ENCODE results near the gene RIMBP2. TPM values are rescaled to one million over a fixed set of nuclear protein-coding genes. Genes with fewer than 3 reads are reported as not detected.

RIMBP2 gene
- total and polyA plus RNA-seq, 2 experiments from 2014 or later, result not detected

- Histone ChIP-seq H2AFZ (no peak overlapping the region), H3K9ac (no peak overlapping the region), H3F3A (ENCODE audit: insufficient read depth) (no peaks in the 10 kb centered on the region), H3K4me3 (no peak overlapping the region), H3K9me3 (ENCODE audit: low read depth) (no peaks in the 10 kb centered on the region), H3K36me3 (ENCODE audit: low read depth) (no peaks in the 10 kb centered on the region), H4K20me1 (ENCODE audit: insufficient read depth) (no peaks in the 10 kb centered on the region), H3K27ac (no peak overlapping the region), H3K9me2 (ENCODE audit: insufficient read depth) (no peaks in the 10 kb centered on the region), H3K79me2 (ENCODE audit: insufficient read depth) (no peaks in the 10 kb centered on the region), H3K4me2 (ENCODE audit: unreplicated experiment) (no peak overlapping the region), H3K27me3 (replicated peaks; ENCODE audit: insufficient read depth) (no peaks in the 10 kb centered on the region), H3K4me1 (ENCODE audit: insufficient read depth) (no peaks in the 10 kb centered on the region)
- WGBS, 2 experiments (ENCODE audit: low coverage in 1 of 2, low lambda C conversion rate in 2 of 2, missing lambda C conversion rate in 2 of 2), result 30 to 35% methylated on average over 10 of the region's 10 CpGs
- no peak for DNase-seq
- in situ Hi-C loops (cut with MboI), result no loop called here
- TF ChIP-seq EZH2phosphoT487 (IDR thresholded peaks at IDR 0.05; ENCODE audit: insufficient read depth, low read depth) (no peak), EZH2 (IDR thresholded peaks at IDR 0.05; ENCODE audit: insufficient read depth, poor library complexity, severe bottlenecking) (no peak)
Observed at GRCh38 chr12:130669205-130669557, 46.9 kb downstream of the RIMBP2 start.

DNA sequence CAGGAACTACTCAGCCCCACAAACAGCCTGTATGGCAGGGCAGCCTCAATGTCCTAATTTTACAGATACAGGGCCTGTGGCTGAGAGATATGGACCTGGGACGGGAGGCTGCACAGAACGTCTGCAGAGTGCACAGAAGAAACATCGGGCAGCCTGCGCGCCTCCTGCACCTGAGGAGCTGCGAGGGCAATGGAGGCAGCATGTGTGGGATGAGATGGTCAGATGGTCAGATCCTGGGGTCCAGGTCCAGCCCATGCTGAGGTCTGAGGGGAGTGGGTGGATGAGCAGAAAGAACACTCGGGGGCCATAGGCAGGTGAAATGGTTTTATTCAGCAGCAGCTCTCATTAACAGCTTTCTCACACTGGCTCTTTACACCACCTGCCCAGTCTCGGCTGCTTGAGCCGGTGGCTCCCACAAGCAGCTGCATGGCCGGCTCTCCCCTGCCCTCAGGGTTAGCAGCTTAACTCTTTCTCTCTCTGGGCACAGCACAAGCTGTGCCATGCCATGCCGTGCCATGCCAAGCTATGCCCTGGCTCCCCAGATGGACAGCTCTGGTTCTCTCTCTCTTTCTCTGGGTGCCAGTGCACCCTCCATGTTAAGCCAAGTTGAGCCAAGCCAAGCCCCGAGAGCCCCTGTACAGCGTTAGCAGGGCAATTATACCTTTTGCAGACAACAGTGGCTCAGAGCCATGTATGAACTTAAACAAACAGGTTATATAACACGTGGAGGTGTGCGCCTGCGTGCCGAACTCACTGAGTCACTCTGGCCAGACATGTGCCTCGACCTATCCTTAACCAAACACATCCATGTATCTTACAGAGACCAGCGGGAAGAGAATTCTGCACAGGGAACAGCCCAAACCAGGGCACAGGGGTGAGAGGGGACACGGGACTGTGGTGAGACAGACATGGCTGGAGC, 47.6 kb downstream of the RIMBP2 start:
- WGBS, 2 experiments (ENCODE audit: low coverage in 1 of 2, low lambda C conversion rate in 2 of 2, missing lambda C conversion rate in 2 of 2), result 52 to 54% methylated on average over 20 of the region's 20 CpGs
- in situ Hi-C loops (cut with MboI), result no loop called here
- no peaks in the 10 kb centered on the region for H3K9me2 ChIP-seq (ENCODE audit: insufficient read depth)
- H3K27ac ChIP-seq, result no peak overlapping the region
- H3F3A ChIP-seq (ENCODE audit: insufficient read depth), result no peaks in the 10 kb centered on the region
- no peaks in the 10 kb centered on the region for H3K79me2 ChIP-seq (ENCODE audit: insufficient read depth)
- TF ChIP-seq EZH2 (IDR thresholded peaks at IDR 0.05; ENCODE audit: insufficient read depth, poor library complexity, severe bottlenecking), result no peak
- TF ChIP-seq EZH2phosphoT487 (IDR thresholded peaks at IDR 0.05; ENCODE audit: insufficient read depth, low read depth), result no peak
- no peaks in the 10 kb centered on the region for H3K9me3 ChIP-seq (ENCODE audit: low read depth)
- no peak overlapping the region for H2AFZ ChIP-seq
- no peaks in the 10 kb centered on the region for H3K4me1 ChIP-seq (ENCODE audit: insufficient read depth)
- H4K20me1 ChIP-seq (ENCODE audit: insufficient read depth), result no peaks in the 10 kb centered on the region
- no peak for DNase-seq
- no peak overlapping the region for H3K4me2 ChIP-seq (ENCODE audit: unreplicated experiment)
- H3K36me3 ChIP-seq (ENCODE audit: low read depth), result no peaks in the 10 kb centered on the region
- H3K9ac ChIP-seq, result no peak overlapping the region
- no peak overlapping the region for H3K4me3 ChIP-seq
- H3K27me3 ChIP-seq (replicated peaks; ENCODE audit: insufficient read depth), result no peaks in the 10 kb centered on the region

- H3K4me3 ChIP-seq, result no peak overlapping the region
- no peaks in the 10 kb centered on the region for H3F3A ChIP-seq (ENCODE audit: insufficient read depth)
- no peaks in the 10 kb centered on the region for H3K27me3 ChIP-seq (replicated peaks; ENCODE audit: insufficient read depth)
- no peak overlapping the region for H3K27ac ChIP-seq
- H3K79me2 ChIP-seq (ENCODE audit: insufficient read depth), result no peaks in the 10 kb centered on the region
- no peaks in the 10 kb centered on the region for H3K9me3 ChIP-seq (ENCODE audit: low read depth)
- H2AFZ ChIP-seq, result no peak overlapping the region
- in situ Hi-C loops (cut with MboI), result no loop called here
- H4K20me1 ChIP-seq (ENCODE audit: insufficient read depth), result no peaks in the 10 kb centered on the region
- 36 to 52% methylated on average over 7 of the region's 7 CpGs for WGBS, 2 experiments (ENCODE audit: low coverage in 1 of 2, low lambda C conversion rate in 2 of 2, missing lambda C conversion rate in 2 of 2)
- H3K4me1 ChIP-seq (ENCODE audit: insufficient read depth), result no peaks in the 10 kb centered on the region
- H3K36me3 ChIP-seq (ENCODE audit: low read depth), result no peaks in the 10 kb centered on the region
- no peak for TF ChIP-seq EZH2phosphoT487 (IDR thresholded peaks at IDR 0.05; ENCODE audit: insufficient read depth, low read depth)
- TF ChIP-seq EZH2 (IDR thresholded peaks at IDR 0.05; ENCODE audit: insufficient read depth, poor library complexity, severe bottlenecking), result no peak
- H3K4me2 ChIP-seq (ENCODE audit: unreplicated experiment), result no peak overlapping the region
- DNase-seq, result no peak
- H3K9me2 ChIP-seq (ENCODE audit: insufficient read depth), result no peaks in the 10 kb centered on the region
- H3K9ac ChIP-seq, result no peak overlapping the region
Observed at GRCh38 chr12:130667421-130667960, 48.6 kb downstream of the RIMBP2 start.

DNA sequence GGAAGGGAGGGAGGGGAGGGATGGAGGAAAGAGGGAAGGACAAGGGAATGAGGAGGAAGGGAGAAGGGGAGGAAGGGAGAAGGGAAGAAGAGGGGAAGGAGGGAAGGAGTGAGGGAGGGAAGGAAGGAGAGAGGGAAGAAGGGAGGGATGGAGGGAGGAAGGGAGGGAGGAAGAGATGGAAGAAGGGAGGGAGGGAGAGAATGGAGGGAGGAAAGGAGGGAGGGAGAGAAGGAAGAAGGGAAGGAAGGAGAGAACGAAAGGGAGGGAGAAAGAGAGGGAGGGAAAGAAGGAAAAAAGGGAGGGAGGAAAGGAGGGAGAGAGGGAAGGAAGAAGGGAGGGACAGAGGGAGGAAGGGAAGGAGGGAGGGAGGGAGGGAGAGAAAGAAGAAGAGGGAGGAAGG, 49.5 kb downstream of the RIMBP2 start:
- Histone ChIP-seq H3K9ac (no peak overlapping the region), H4K20me1 (ENCODE audit: insufficient read depth) (no peaks in the 10 kb centered on the region), H3K36me3 (ENCODE audit: low read depth) (no peaks in the 10 kb centered on the region), H3K27ac (no peak overlapping the region), H2AFZ (no peak overlapping the region), H3K79me2 (ENCODE audit: insufficient read depth) (no peaks in the 10 kb centered on the region), H3K9me2 (ENCODE audit: insufficient read depth) (no peaks in the 10 kb centered on the region), H3K4me3 (no peak overlapping the region), H3K9me3 (ENCODE audit: low read depth) (no peaks in the 10 kb centered on the region), H3F3A (ENCODE audit: insufficient read depth) (no peaks in the 10 kb centered on the region), H3K4me2 (ENCODE audit: unreplicated experiment) (no peak overlapping the region), H3K27me3 (replicated peaks; ENCODE audit: insufficient read depth) (no peaks in the 10 kb centered on the region), H3K4me1 (ENCODE audit: insufficient read depth) (no peaks in the 10 kb centered on the region)
- TF ChIP-seq EZH2 (IDR thresholded peaks at IDR 0.05; ENCODE audit: insufficient read depth, poor library complexity, severe bottlenecking) (no peak), EZH2phosphoT487 (IDR thresholded peaks at IDR 0.05; ENCODE audit: insufficient read depth, low read depth) (no peak)
- 12% methylated on average over 1 of the region's 1 CpG; no CpG with 5 or more reads in 1 of the 2 experiments for WGBS, 2 experiments (ENCODE audit: low coverage in 1 of 2, low lambda C conversion rate in 2 of 2, missing lambda C conversion rate in 2 of 2)
- in situ Hi-C loops (cut with MboI), result no loop called here
- DNase-seq, result no peak
